Esophagus muscularis mucosa (tissue), 4 donors: ENCODE data around the gene LRMDA. TPM values are rescaled to one million over a fixed set of nuclear protein-coding genes. Genes with fewer than 3 reads are reported as not detected.
A peak's percentile ranks its signal among the peaks of the same experiment; 100 is the strongest.

Experiments used
- DNase-seq: peaks from one replicate; pipeline ENCODE4 v3.0.0-alpha.2; 2017; ENCODE audit errors: extremely low spot score
- H3K27ac ChIP-seq, 4 donors: fragments of 200-600 bp; sonication (generic); replicated peaks in 1 of 4; 1 replicate in 3 of 4; 2 replicates in 1 of 4; pipeline ENCODE4 v1.5.1; 2016 to 2019; ENCODE audit warnings: mild to moderate bottlenecking in 1 of 4
- H3K27me3 ChIP-seq, 4 donors: fragments of 200-600 bp; sonication (generic); one replicate each; pipeline versions ENCODE4 v1.5.1 to v1.6.0; 2016 to 2019
- H3K36me3 ChIP-seq, 4 donors: fragments of 200-600 bp; sonication (generic); one replicate each; pipeline ENCODE4 v1.5.1; 2016 to 2019
- H3K4me1 ChIP-seq, 4 donors: fragments of 200-600 bp; sonication (generic); one replicate each; pipeline ENCODE4 v1.5.1; 2016 to 2019
- H3K4me3 ChIP-seq, 4 donors: fragments of 200-600 bp; sonication (generic); 1 replicate in 2 of 4; 2 replicates in 2 of 4; pipeline ENCODE4 v1.5.1; 2016 to 2019; ENCODE audit warnings: mild to moderate bottlenecking in 4 of 4, moderate library complexity in 1 of 4
- H3K9me3 ChIP-seq, 4 donors: fragments of 200-600 bp; sonication (generic); 1 replicate in 3 of 4; 2 replicates in 1 of 4; pipeline ENCODE4 v1.5.1; 2016 to 2019
- EP300 ChIP-seq: sonication (generic); formaldehyde crosslinking; IDR thresholded peaks from one replicate; pipeline ENCODE4 v1.6.1; 2017; ENCODE audit warnings: antibody characterized with exemption
- POLR2A ChIP-seq: fragments of 450-650 bp; IDR thresholded peaks from one replicate; pipeline ENCODE4 v1.6.1; 2017; ENCODE audit warnings: antibody characterized with exemption, moderate library complexity, mild to moderate bottlenecking, low read depth
- POLR2AphosphoS5 ChIP-seq, 2 donors: sonication (generic); formaldehyde crosslinking; IDR thresholded peaks; one replicate each; pipeline ENCODE4 v1.6.1; 2017; ENCODE audit warnings: antibody characterized with exemption in 2 of 2
- WGBS: methylation state at CpG from one replicate; pipeline ENCODE4 v1.1.5; 2018; 5-methylcytosine and 5-hydroxymethylcytosine counted together
- intact Hi-C: fragments of 100-400 bp; cut with DNase I; formaldehyde crosslinking; loops from one replicate; pipeline ENCODE4 v1.15.1; 2023
- total RNA-seq, 4 donors: library from RNA; depleted of rRNA; stranded (reverse); fragments of >200 nt; gene quantifications; one replicate each; pipeline versions ENCODE4 v1.1.0 to v1.2.1, GENCODE V29; 2016
- TF ChIP-seq, protein P1 (sequence below), 3 experiments: fragments of 200-600 bp in 2 of 3; fragments of 450-650 bp in 1 of 3; sonication (generic) in 2 of 3; IDR thresholded peaks; one replicate each; pipeline ENCODE4 v1.5.1; 2017 to 2019; ENCODE audit warnings: antibody characterized with exemption in 3 of 3, mild to moderate bottlenecking in 2 of 3, moderate library complexity in 1 of 3

LRMDA gene
- total RNA-seq, 4 donors from 2014 or later, result 14.3 to 34.9 (median 26.5) TPM

DNA sequence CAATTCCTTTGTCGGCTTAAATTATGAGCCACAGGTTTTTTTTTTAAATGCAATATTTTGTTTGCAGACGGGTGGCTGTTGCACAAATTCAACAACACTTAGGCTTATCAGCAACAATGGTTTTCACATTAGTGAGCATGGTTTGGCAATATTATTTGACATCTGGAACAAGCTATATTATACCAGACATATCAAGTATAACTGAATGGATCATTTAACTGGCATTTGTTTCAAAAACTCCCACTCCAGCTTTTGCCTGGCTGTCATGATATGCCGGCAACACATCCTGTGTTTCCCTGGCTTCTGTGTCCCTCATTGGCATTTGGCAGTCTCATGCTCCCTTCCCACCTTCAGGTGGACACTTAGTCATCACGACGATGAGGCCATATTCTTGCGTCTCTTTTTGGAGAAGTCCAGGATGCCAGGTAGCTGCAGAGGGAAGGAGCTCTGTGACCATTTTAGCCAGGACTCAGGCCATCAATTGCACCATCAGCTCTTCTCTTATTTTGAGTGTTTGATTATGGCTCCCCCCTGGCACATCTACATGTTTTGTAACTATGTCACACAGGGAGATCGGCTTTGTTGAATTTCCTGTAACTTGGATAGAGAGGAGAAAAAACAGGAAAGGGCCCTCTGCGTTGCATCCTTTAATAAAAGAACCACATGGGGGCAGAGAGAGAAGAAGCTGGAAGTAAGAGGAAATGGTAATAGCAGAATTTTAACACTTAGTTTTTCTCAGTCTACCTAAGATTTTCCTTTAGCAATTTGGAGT lies 413.9 kb downstream of the LRMDA start:
- TF ChIP-seq, protein P1, sequence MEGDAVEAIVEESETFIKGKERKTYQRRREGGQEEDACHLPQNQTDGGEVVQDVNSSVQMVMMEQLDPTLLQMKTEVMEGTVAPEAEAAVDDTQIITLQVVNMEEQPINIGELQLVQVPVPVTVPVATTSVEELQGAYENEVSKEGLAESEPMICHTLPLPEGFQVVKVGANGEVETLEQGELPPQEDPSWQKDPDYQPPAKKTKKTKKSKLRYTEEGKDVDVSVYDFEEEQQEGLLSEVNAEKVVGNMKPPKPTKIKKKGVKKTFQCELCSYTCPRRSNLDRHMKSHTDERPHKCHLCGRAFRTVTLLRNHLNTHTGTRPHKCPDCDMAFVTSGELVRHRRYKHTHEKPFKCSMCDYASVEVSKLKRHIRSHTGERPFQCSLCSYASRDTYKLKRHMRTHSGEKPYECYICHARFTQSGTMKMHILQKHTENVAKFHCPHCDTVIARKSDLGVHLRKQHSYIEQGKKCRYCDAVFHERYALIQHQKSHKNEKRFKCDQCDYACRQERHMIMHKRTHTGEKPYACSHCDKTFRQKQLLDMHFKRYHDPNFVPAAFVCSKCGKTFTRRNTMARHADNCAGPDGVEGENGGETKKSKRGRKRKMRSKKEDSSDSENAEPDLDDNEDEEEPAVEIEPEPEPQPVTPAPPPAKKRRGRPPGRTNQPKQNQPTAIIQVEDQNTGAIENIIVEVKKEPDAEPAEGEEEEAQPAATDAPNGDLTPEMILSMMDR (IDR thresholded peaks at IDR 0.05), result no peak
- no peak for TF ChIP-seq POLR2AphosphoS5 (IDR thresholded peaks at IDR 0.05)
- TF ChIP-seq EP300, result no peak
- no peak for TF ChIP-seq POLR2A
- DNase-seq, result peak; percentile 47
- no peak overlapping the region for H3K4me3 ChIP-seq
- peaks cover 0 to 31% (median 30%) of the 10 kb centered on the region in 4 donors for H3K4me1 ChIP-seq
- intact Hi-C loops, result no loop called here
- H3K9me3 ChIP-seq, result no peaks in the 10 kb centered on the region
- WGBS, result 76% methylated on average over 8 of the region's 8 CpGs
- no peaks in the 10 kb centered on the region for H3K27me3 ChIP-seq
- H3K27ac ChIP-seq, result no peak overlapping the region
- H3K36me3 ChIP-seq, result no peaks in the 10 kb centered on the region

GRCh38 chr10:75847477-75847876 lies 416.1 kb downstream of the LRMDA start:
- Histone ChIP-seq H3K36me3 (no peaks in the 10 kb centered on the region), H3K4me3 (no peak overlapping the region), H3K27ac (no peak overlapping the region), H3K9me3 (no peaks in the 10 kb centered on the region), H3K4me1 (peaks cover 0 to 31% (median 30%) of the 10 kb centered on the region in 4 donors), H3K27me3 (no peaks in the 10 kb centered on the region)
- no peak for DNase-seq
- intact Hi-C loops, result no loop called here
- TF ChIP-seq EP300, result no peak
- TF ChIP-seq POLR2AphosphoS5 (IDR thresholded peaks at IDR 0.05), result no peak
- TF ChIP-seq, protein P1 (IDR thresholded peaks at IDR 0.05), result no peak
- TF ChIP-seq POLR2A, result no peak

- Histone ChIP-seq H3K4me1 (no peaks in the 10 kb centered on the region), H3K9me3 (no peaks in the 10 kb centered on the region), H3K36me3 (no peaks in the 10 kb centered on the region), H3K27ac (peak overlapping the region in 1 of 4 donors; percentile 7), H3K4me3 (no peak overlapping the region), H3K27me3 (no peaks in the 10 kb centered on the region)
- DNase-seq, result peak; percentile 53
- no peak for TF ChIP-seq POLR2A
- no peak for TF ChIP-seq EP300
- TF ChIP-seq, protein P1 (IDR thresholded peaks at IDR 0.05), result no peak
- TF ChIP-seq POLR2AphosphoS5 (IDR thresholded peaks at IDR 0.05), result no peak
- 79% methylated on average over 5 of the region's 5 CpGs for WGBS
- intact Hi-C loops, result no loop called here
These were observed 420.3 kb downstream of the LRMDA start for GRCh38 chr10:75851580-75852345.

GRCh38 chr10:75852851-75853484 lies 421.5 kb downstream of the LRMDA start:
- Histone ChIP-seq H3K4me1 (no peaks in the 10 kb centered on the region), H3K4me3 (no peak overlapping the region), H3K36me3 (no peaks in the 10 kb centered on the region), H3K9me3 (no peaks in the 10 kb centered on the region), H3K27ac (no peak overlapping the region), H3K27me3 (no peaks in the 10 kb centered on the region)
- peak; percentile 26 for DNase-seq
- TF ChIP-seq EP300 (no peak), POLR2A (no peak)
- TF ChIP-seq, protein P1 (IDR thresholded peaks at IDR 0.05), result peak in 2 of 3 experiments; percentile 8 to 28
- intact Hi-C loops, result no loop called here
- WGBS, result 85% methylated on average over 3 of the region's 3 CpGs
